GM18873 (cell line): Measurements from ENCODE around the gene HTR2A.
A peak's percentile ranks its signal among the peaks of the same experiment; 100 is the strongest.

Experiments
- ATAC-seq: cut with Tn5 transposase; IDR thresholded peaks from one replicate; pipeline ENCODE4 v1.9.1; 2021; ENCODE audit warnings: mild to moderate bottlenecking, moderate library complexity, moderate number of reproducible peaks; ENCODE audit not compliant: unreplicated experiment, low FRiP score

Gene HTR2A

DNA sequence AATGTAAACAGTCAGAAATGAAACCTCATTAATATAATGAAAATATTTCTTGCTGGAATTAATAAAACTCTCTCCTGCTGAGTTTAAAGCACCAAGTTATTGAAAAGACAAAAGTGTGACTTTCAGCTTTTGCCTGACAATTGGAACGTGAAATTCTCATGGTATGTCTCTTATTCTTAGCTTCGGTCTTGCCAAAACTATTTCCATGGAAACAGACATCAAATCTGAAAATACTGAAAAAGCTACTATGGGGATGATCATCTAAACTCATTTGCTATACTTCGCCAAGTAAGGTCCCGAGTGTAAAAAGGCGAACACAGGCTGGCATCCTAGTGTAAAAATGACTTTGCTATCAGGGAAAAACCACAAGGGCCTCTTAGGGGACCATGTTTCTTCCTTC is 22.8 kb downstream of the HTR2A start:
- ATAC-seq: no peak

DNA sequence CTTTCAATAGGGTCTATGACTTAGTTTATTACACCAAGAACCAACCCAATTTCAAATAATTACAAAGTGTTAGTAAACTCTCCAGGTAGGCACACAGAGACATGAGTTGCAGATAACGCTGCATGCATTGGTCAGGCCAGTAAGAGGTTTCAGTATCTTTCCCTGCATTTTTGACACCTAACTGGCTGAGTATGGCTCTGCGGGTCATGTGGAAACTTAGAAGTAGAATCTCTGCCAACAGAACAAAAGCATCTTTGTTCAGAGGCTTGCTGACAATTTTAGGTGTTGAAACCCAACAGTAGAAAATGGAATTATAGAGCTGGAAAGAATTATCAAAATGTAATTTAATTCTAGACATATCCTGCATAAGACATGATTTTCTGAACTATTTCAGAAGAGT is 25.3 kb downstream of the HTR2A start:
- ATAC-seq: no peak

DNA sequence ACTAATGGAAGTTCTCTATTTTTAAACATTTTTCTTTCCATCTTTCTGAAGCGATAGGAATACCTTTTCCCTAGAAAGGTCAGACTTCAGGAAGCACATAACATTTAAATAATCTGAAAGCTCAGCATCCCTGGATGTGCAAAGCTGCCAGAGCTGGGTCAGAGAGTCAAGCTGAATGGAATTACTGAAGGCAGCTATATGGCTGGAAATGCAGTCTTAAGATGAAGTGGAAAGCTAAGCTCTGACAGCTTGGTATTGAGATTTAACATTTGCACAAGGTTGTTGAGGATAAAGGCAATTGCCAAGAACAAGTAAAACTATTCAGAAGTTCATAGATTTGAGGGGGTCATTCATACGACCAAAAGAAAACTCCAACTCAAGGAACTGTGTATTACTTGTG is 28.8 kb downstream of the HTR2A start:
- ATAC-seq: no peak

DNA sequence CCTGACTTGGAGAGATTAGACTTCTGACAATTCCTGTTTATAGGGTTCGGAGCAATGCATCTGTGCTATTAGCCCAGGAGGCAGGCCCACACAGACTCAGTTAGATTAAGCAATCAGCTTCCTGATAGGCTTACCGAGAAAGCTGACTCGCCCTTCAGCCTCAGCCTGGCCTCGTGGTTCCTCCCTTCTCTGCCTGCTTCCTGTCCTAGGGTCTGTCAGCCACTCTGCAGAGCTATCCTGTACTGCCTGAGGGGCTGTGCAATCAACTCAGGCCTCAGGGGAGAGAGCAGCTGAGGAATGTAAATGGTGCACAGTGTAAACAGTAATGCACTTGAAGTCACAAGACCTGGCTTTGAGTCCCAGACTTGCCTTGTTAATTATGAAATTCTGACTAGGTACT is 30.7 kb downstream of the HTR2A start:
- no peak for ATAC-seq

DNA sequence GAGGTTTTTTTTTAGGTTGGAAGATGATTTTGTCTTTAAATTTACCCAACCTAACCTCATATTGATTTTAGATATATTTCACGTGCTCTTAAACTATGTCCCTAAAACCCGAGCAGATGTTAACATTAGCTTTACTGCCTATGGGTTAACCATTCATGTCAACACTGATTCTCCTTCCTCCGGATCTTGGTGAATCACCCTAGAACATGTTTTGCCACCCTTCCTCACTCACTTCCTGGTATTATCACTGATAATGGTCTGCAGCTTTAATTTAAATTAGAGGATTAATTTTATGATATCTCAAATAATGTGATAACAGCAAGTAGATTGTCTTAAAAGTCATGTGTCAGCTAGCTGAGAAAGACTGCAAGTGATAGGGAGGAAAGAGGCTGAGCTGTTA is 31.9 kb downstream of the HTR2A start:
- no peak for ATAC-seq

DNA sequence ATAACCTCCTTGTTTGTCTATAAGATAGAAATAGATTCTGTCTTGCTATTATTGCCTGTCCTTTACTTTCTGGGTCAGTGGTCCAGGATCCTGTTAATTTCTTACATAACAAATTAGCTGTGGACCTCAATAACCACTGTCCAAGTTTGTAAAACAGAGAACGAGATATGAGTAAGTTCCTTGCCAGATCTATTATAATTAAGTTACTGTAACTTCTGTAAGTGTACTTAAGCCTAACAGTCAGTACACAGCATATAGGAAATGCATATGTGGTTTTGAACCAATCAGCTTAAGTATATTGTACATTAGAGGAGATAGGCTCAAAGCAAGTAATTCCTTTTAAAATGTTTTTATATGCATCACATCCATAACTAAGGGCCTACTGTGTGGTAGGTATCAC is 34.9 kb downstream of the HTR2A start:
- ATAC-seq: no peak

DNA sequence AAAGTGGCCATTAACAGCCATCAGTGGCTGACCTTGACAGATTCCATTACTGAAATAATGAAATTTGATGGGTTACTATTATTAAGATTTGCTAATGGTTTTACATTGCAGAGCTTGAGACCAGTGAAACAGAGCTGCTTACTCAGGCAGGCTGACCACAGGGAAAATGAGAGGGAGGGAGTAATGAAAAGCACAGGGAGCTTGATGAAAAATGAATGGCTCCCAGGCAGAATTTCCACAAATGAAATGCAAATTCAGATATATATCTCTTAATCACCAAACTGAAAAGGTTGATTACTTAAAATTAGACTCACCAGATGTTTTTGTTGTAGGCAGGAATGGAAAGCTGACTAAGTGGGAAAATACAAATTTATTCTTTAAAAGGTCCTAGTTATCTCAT is 36.1 kb downstream of the HTR2A start:
- ATAC-seq: no peak

DNA sequence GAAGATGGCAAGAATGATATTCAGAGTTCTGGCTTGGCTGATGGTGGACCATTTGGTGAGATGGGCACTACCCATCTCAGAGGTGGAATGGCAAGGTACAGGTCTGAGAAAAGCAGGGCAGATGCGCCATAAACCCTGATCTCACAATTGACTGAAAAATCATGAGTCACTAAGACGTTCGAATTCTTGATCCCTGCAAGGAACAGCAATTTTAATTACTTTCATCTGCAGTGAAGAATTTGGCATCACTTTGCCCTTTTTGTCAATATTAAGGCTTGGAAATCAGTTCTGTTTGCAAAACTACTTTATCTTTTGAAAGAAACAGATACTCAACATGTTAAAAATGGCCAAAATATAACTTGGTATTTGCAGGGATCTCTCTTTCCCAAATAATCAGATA is 38.1 kb downstream of the HTR2A start:
- ATAC-seq: no peak

DNA sequence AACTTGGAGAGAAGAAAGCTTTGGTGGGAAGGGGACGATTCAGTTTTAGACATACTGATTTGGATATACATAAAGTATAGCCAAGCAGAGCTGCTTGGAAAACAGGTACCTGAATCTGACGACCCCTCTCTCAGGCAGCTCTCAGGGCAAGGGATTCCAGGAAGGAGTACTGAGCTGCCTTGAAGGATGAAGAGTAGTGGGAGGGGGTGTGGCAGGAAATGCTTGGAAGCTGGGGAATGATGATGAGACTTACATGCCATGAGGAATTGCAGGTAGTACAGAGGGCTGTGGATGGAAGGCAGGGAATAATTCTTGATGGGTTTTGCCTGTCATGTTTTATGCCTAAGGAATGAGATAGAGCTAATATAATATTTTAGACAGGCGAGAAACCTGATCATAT is 38.7 kb downstream of the HTR2A start:
- no peak for ATAC-seq

DNA sequence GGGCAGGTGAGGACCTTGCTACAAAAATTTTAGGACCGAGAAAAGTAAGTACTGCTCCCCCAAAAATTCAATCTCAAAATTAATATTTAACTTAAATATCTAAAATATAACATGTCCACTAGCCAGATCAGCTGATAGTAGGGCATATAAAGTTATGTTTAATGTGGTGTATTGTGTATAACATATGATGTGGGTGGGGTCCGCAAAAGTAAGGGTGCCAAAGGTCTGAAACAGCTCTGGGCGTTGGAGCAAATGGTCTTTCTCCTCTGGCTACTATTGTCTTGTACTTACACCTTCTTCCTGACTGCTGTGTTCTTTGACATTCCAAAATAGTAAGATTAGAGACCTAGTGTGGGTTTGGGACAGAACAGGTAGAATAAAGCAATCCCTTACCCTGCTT is 41.2 kb downstream of the HTR2A start:
- no peak for ATAC-seq

DNA sequence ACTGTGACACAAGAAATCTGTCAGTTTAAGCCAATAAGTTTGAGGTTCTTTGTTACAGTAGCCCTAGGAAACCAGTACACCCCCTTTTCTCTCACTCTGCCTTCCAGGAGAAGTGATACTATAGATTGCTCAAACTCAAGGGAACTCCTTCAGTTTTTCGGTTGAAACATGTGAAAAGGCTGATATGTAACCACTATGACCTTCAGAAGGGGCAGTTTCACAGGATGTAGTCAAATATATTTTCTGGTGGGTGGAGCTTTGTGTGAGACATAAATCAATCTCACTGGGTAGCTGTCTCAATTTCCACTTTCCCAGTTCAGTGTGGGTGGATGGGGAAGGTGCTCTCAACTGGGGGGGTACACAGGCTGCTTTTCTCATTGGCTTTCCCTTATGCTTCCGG is 41.7 kb downstream of the HTR2A start:
- peak; percentile 58 for ATAC-seq

DNA sequence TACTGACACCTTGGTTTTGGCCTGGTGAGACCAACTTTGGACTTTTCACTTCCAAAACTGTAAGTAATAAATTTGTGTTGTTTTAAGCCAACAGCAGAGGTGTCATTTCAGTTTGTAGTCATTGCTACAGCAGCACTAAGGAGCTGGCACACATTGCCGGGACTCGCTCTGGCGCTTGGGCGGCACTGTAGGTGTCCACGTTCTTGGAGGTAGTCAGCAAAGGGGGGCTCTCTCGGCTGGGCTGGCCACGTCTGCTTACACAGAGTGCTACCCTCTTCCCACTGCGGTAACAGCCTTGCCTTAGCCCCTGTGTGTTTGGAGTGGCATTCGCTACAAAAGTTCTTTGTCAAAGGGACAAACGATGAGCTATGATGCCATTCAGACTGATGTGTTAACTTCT is 44.7 kb downstream of the HTR2A start:
- no peak for ATAC-seq

DNA sequence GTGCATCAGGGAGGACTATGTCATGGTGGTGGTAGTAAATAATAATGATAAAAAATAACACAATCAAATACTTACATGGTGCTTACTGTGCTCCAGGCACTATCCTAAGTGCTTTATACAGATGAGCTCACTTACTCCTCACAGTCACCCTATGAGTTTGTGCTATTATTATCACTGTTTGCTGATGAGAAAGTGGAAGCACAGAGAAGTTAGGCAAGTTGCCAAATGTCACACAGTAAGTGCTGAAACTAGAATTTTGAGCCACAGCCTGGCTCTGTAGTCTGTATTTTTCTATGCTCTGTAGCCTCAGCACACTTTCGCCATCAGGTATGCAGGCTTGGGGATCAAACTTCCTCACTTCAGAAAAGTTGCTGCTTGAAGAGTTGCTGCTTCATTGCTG is 46.6 kb downstream of the HTR2A start:
- no peak for ATAC-seq

DNA sequence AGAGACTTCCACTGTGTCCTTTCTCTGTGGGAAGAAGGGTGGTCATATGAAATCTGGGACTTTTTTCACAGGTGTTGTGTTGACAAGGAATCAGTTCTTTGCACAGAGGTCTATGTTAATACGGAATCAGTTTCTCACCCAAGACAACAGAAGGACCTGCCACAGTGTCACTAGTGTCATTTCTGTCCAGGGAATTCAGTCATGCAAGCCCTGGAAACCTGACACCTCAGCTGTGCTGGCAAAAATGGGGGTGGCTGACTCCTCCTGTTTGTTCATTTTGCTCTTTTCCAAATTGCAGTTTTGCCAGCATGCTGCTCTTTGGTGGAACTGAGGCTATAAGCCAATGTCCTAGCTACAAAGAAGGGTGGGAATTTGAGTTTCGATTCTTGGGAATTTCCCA is 50.1 kb downstream of the HTR2A start:
- no peak for ATAC-seq

DNA sequence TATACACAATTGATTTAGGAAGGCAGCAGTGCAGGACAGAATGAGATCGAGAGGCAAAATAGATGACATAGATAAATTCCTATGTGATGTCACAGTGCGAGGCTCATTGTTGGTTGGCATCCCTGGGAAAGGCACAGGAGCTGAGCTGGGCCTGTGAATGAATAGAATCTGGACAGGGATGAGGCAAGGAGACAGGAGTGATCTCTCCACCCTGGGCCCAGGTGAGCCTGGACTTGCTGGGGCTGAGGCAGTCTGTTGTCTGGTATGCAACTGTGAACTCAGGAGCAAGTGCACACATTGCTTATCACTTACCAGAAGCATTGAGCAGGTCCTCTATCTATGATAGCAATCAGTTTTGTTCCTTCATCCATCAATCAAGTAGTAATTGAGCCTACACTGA is 51.7 kb downstream of the HTR2A start:
- no peak for ATAC-seq

DNA sequence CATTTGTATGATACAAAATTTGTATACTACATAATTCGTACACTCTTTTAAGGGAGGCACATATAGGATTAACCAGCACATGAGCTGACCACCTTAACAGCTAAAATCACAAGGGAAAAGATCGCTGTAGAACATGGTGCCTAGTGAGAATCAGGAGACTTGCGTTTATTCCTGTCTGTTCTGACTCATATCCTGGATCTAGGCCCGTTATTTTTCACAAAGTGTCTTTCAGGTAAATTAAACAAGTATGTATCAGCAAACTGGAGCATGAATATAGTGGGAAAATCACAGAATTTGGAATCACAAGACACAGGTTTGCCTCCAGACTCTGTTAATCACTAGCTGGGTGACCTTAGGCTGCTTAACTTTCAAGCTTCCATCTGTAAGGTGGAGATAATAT is 52.4 kb downstream of the HTR2A start:
- no peak for ATAC-seq

DNA sequence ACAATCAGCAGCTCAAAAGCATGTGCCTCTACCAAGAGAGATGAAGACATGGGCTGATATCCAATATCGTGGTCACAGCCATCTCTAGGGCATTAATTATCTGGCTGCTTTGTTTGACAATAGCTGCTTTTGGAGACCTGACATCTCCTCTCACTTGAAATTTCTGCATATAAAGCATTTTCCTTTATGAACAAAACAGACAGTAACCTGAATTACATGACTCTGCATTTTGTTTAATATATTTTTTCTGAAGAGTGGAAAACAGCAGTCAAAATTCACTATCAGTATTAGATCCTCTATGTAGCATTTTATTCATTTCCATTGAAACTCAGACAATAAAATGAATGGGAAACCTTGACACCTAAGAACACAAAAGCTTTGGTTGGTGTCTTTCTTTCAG is 57.5 kb downstream of the HTR2A start:
- ATAC-seq: no peak

DNA sequence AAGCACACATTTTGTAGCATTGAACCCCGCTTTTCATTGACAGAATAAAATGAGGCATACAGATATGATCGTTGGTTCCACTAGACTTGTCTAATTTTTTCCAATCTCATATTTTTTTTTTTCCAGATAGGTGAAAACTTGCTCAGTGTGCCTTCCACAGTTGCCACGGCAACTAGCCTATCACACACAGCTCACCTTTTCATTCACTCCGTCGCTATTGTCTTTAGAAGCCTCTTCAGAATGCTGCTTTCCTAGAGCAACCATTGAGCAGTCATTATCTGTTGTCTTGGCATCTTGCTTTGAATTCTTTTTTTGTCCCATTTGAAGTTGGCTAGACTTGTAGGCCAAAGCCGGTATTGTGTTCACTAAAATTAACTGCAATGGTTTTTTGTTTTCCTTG is 62.2 kb downstream of the HTR2A start:
- no peak for ATAC-seq

DNA sequence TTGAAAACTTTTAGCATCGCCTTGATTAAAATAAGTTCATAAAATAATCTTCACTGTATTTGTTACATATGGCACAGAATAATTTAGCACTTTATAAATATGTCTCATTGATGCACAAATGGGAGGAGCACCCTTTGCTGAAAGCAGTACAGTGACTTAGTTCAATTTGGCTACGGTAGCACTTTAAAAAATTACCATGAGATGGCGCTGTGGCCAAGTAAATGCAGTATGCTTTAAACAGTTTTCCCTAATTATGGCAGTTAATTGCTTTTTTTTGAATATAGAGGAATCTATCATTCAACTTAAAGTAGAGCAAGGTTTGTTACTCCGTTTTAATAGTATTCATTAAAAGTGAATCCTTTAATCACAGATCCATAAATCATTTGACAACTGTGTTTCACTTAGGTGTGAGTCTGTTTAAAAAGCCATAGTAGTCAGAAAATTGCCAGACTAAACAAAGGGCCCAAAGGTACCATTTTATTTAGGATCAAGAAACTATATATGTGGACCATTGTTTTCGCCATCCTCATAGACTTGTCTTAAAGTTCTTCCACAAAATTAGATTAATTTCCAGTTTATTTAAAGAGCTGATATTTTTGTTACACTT is 65.2 kb downstream of the HTR2A start:
- no peak for ATAC-seq

DNA sequence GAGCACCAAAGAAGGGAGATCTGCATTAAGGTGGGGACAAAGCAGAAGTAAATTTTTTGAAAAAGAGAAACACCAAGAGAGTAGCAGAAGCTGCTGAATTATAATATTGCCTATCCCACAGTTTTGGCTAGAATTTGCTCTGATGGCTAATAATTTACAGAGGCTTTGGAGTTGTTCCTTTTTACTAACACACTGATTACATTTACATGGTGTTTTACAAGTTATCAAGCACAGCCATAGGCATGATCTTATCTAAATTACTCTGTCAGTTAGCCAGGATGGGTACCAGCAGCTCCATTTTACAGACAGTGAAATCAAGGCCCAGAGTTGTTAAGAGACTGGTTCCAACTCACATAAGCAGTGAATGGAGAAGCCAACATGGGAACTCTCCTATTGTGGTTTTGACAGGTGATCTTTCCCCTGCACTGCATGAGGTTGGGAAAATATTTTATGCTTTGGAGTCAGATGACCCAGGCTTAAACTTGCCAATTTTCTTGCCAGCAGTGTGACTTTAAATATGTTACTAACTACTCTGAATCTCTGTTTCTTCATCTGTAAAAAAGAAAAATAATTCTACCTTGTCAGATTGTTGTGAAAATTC is 66.3 kb downstream of the HTR2A start:
- ATAC-seq: no peak

DNA sequence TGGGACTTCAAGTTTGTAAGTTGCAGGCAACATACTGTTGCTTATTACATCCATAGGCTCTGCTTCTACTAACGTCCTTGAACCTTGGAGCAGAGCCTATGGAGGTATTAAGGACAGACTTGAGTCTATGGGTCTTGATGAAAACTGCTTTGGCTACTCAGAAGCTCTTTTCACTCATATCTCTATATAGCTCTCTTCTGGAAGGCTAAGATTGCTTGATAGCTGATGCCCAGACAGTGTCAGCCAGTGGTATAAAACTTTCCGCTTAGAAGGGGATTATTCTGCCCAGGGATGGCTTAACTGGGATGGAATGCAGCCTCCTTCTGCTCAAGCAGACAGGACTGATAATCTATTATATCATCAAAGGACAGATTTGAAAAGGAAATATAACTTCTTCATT is 74.3 kb downstream of the HTR2A start:
- ATAC-seq: no peak

DNA sequence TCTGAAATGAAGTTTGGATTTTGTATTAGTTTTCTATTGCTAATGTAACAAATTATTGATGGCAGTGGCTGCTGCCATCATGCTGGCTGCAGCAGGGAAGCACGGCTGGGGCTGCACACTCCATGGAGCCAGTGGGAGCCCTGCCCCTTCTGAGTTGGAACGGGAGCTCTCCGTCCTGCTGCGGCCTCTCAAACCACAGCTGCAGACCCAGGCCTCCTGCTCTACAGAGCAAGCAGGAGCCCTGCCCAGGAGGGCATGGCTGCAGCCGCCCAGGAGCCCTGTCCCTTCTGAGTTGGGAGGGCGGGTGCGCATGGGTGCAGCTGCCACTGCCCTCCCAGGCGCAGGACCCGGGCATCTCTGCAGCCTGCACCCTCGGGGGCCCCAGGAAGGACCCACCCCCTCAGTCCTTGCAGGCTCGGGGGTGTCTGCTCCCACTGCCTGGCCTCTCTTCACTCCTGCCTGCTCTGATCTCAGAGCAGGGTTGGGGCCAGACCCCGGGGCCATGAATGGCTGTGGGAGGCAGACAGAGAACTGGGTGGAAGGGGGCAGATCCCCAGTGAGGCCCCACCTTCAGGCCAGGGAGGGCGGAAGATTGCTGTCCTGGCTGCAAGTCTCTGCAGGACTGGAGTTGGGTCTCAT is 78.9 kb downstream of the HTR2A start:
- no peak for ATAC-seq
